NCI-H2107 (cell line): ENCODE measurements around the gene MEGF9.

Source experiments
- DNase-seq: peaks from one replicate; lab custom pipeline; 2025; lab: John Stamatoyannopoulos, UW

Gene MEGF9

GRCh38 chr9:120621941-120622340, 92.3 kb downstream of the MEGF9 start:
- no peak for DNase-seq

GRCh38 chr9:120619751-120620655, 94.3 kb downstream of the MEGF9 start:
- DNase-seq: peak; percentile 29

GRCh38 chr9:120616966-120617935, 97.0 kb downstream of the MEGF9 start:
- DNase-seq: no peak

- no peak for DNase-seq
Observed at GRCh38 chr9:120612218-120612617, 102.1 kb downstream of the MEGF9 start.

- no peak for DNase-seq
Observed at GRCh38 chr9:120611690-120612068, 102.6 kb downstream of the MEGF9 start.

- DNase-seq: no peak
Observed at GRCh38 chr9:120610975-120611689, 103.1 kb downstream of the MEGF9 start.

GRCh38 chr9:120609636-120610035, 104.6 kb downstream of the MEGF9 start:
- DNase-seq: no peak

GRCh38 chr9:120608421-120608820, 105.8 kb downstream of the MEGF9 start:
- no peak for DNase-seq

GRCh38 chr9:120603591-120603990, 110.7 kb downstream of the MEGF9 start:
- DNase-seq: no peak

GRCh38 chr9:120603010-120603409, 111.3 kb downstream of the MEGF9 start:
- no peak for DNase-seq

- no peak for DNase-seq
Observed at GRCh38 chr9:120593955-120594277, 120.4 kb downstream of the MEGF9 start.

- no peak for DNase-seq
Observed at GRCh38 chr9:120593250-120593954, 120.9 kb downstream of the MEGF9 start.

- DNase-seq: no peak
Observed at GRCh38 chr9:120592210-120592609, 122.1 kb downstream of the MEGF9 start.

GRCh38 chr9:120587328-120587727, 126.9 kb downstream of the MEGF9 start:
- DNase-seq: no peak

- DNase-seq: peak; percentile 72
Observed at GRCh38 chr9:120583958-120584369, 130.3 kb downstream of the MEGF9 start.

- peak; percentile 90 for DNase-seq
Observed at GRCh38 chr9:120580051-120580896, 134.0 kb downstream of the MEGF9 start, which contains the start of gene CDK5RAP2. CDK5RAP2 (minus strand) TSS chr9:120580167; CDS start chr9:120579978, 189 bp downstream.

GRCh38 chr9:120579139-120580050, 134.9 kb downstream of the MEGF9 start:
- no peak for DNase-seq

GRCh38 chr9:120574473-120574872, 139.8 kb downstream of the MEGF9 start:
- DNase-seq: no peak

- no peak for DNase-seq
Observed at GRCh38 chr9:120572472-120572871, 141.8 kb downstream of the MEGF9 start.
